GM12878 (cell line): ENCODE results near the gene GJC1. TPM values are rescaled to one million over a fixed set of nuclear protein-coding genes. Genes with fewer than 3 reads are reported as not detected.

Source experiments
- ATAC-seq: fragments of 200-7000 bp; cut with Tn5 transposase; 3 replicates; pipeline ENCODE4 v1.9.1; 2020; ENCODE audit warnings: mild to moderate bottlenecking, moderate library complexity
- BruUV-seq: library from RNA; stranded (reverse); fragments of 400-500 nt; replicated peaks from 2 replicates; lab custom pipeline; 2021; lab: Mats Ljungman, UMichigan
- CTCF ChIA-PET: fragments of 300-600 bp; sonication (Branson Sonifier 250); formaldehyde crosslinking; extraction: SDS; loops from one replicate; lab custom pipeline; 2021; ENCODE audit warnings: inconsistent platforms; lab: Yijun Ruan, JAX
- POLR2A ChIA-PET: fragments of 350-600 bp; formaldehyde crosslinking; extraction: SDS; loops from one replicate; lab custom pipeline; 2021; ENCODE audit warnings: inconsistent platforms; lab: Charles Lee
- RAD21 ChIA-PET: fragments of 300-600 bp; sonication (Branson Sonifier 250); formaldehyde crosslinking; loops from one replicate; lab custom pipeline; 2023; ENCODE audit warnings: antibody characterized with exemption; ENCODE audit not compliant: unreplicated experiment; lab: Charles Lee
- SMC1A ChIA-PET: fragments of 300-600 bp; sonication (Branson Sonifier 250); formaldehyde crosslinking; loops from one replicate; lab custom pipeline; 2023; ENCODE audit not compliant: unreplicated experiment, uncharacterized antibody; lab: Charles Lee
- DNase-seq: peaks from one replicate; pipeline ENCODE4 v3.0.0-alpha.2; 2011; ENCODE audit warnings: low read depth, low spot score
- FAIRE-seq: peaks from 3 replicates; lab custom pipeline; 2011; peaks lifted over from hg19 to GRCh38; lab: Jason Lieb, UNC
- H2AFZ ChIP-seq: 2 replicates; pipeline ENCODE4 v1.6.0; 2011; ENCODE audit warnings: low read depth, low read length, control low read depth; ENCODE audit not compliant: control insufficient read depth
- H3K27ac ChIP-seq: 2 replicates; pipeline ENCODE4 v1.5.1; 2011; ENCODE audit warnings: control low read depth; ENCODE audit not compliant: control insufficient read depth, insufficient read depth
- H3K27me3 ChIP-seq, 2 experiments: replicated peaks in 1 of 2; 2 replicates each; pipeline versions ENCODE4 v1.6.0 to v1.6.1; 2011; ENCODE audit warnings: low read length in 1 of 2; ENCODE audit not compliant: control insufficient read depth in 2 of 2, insufficient read depth in 2 of 2
- H3K36me3 ChIP-seq, 2 experiments: 2 replicates each; pipeline ENCODE4 v1.5.1; 2011; ENCODE audit warnings: low read length in 1 of 2; ENCODE audit not compliant: control insufficient read depth in 2 of 2, insufficient read depth in 2 of 2
- H3K4me1 ChIP-seq: 2 replicates; pipeline ENCODE4 v1.6.1; 2011; ENCODE audit warnings: mild to moderate bottlenecking, low read length, moderate library complexity, mixed read lengths; ENCODE audit not compliant: control insufficient read depth, insufficient read depth
- H3K4me2 ChIP-seq: 2 replicates; pipeline ENCODE4 v1.6.0; 2011; ENCODE audit warnings: control low read depth; ENCODE audit not compliant: control insufficient read depth, insufficient read depth
- H3K4me3 ChIP-seq: fragments of 200-600 bp; sonication (generic); 2 replicates; pipeline ENCODE4 v1.5.1; 2016
- H3K79me2 ChIP-seq: 2 replicates; pipeline ENCODE4 v1.6.0; 2011; ENCODE audit warnings: low read length; ENCODE audit not compliant: control insufficient read depth, insufficient read depth
- H3K9ac ChIP-seq: 2 replicates; pipeline ENCODE4 v1.8.0; 2011; ENCODE audit warnings: low read length, control low read depth, mixed read lengths; ENCODE audit not compliant: control insufficient read depth, insufficient read depth
- H3K9me3 ChIP-seq: replicated peaks from 3 replicates; pipeline ENCODE4 v1.5.1; 2011; ENCODE audit warnings: mild to moderate bottlenecking, low read length; ENCODE audit not compliant: control insufficient read depth, insufficient read depth
- H4K20me1 ChIP-seq: 2 replicates; pipeline ENCODE4 v1.6.0; 2011; ENCODE audit not compliant: control insufficient read depth, insufficient read depth
- SPI1 ChIP-seq: IDR thresholded peaks from 2 replicates; pipeline ENCODE4 v1.6.1; 2011; ENCODE audit warnings: low read depth, mild to moderate bottlenecking, low read length, moderate library complexity, borderline replicate concordance; ENCODE audit not compliant: insufficient read depth
- WGBS: methylation state at CpG from one replicate; pipeline ENCODE4 v1.1.6; 2016; ENCODE audit warnings: low lambda C conversion rate; ENCODE audit not compliant: insufficient replicate concordance, insufficient coverage; ENCODE audit errors: missing lambda C conversion rate; 5-methylcytosine and 5-hydroxymethylcytosine counted together
- in situ Hi-C: fragments of 300-500 bp; cut with MboI; formaldehyde crosslinking; loops from 9 replicates; pipeline ENCODE4 v1.14.3; 2018; ENCODE audit warnings: mixed read lengths
- intact Hi-C: fragments of 100-400 bp; cut with micrococcal nuclease; formaldehyde crosslinking; loops from one replicate; pipeline ENCODE4 v1.14.2; 2022; ENCODE audit not compliant: unreplicated experiment
- polyA plus RNA-seq, 11 experiments: library from polyadenylated mRNA; depleted of rRNA in 4 of 11; unstranded in 6 of 11; stranded (reverse) in 5 of 11; fragments of >200 nt; fragmentation: Nextera tagmentation in 4 of 11; fragmentation: Illumina TruSeq in 1 of 11; extraction: Ambion mirVana in 4 of 11; extraction: Trizol in 1 of 11; gene quantifications; 1 replicate in 1 of 11; 2 replicates in 10 of 11; pipeline versions ENCODE4 v1.2.1 to v1.2.3, GENCODE V29; 2011 to 2016; ENCODE audit warnings: inconsistent platforms in 2 of 11, missing spikeins in 2 of 11, low read depth in 1 of 11
- total RNA-seq, 4 experiments: library from RNA; depleted of rRNA in 3 of 4; stranded (reverse); fragments of >200 nt in 3 of 4; fragmentation: Illumina TruSeq in 1 of 4; extraction: Trizol in 1 of 4; gene quantifications; 2 replicates each; pipeline versions ENCODE4 v1.2.1 to v1.2.3, GENCODE V29; 2013 to 2021
- TF ChIP-seq, protein P1 (sequence below): IDR thresholded peaks from 2 replicates; pipeline ENCODE4 v1.6.1; 2011; ENCODE audit warnings: borderline replicate concordance, low read depth, mild to moderate bottlenecking, moderate library complexity, mixed read lengths, low read length; ENCODE audit not compliant: insufficient read depth; ENCODE audit errors: extremely low read length

The GJC1 gene
- total and polyA plus RNA-seq, 10 of the 15 experiments (the other 5 are each of a cell fraction or from before 2014, with no cell fraction given), result 0.37 to 3.4 (median 0.90) TPM

DNA sequence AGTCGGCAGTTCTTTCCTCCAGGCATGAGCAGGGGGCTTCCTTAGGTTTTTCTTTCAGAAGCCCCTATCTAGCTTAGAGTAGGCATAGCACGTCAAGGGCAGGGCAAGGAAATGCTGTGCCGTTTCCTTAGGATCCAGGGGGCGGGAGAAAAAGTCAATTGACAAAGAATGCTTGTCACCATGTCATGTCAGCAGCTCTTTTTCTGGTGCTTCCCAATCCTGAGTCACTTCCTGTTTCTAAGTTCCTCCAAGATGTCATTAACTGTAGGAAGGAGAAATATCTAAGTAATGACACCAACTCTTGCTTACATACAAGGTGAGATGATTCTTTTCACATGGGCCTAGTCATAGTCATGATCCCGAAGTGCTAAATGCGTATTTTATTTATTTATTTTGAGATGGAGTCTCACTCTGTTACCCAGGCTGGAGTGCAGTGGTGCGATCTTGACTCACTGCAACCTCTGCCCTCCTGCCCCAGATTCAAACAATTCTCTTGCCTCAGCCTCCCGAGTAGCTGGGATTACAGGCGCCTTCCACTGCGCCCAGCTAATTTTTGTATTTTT, 35.2 kb downstream of the GJC1 start:
- 54% methylated on average over 10 of the region's 10 CpGs for WGBS
- Histone ChIP-seq H3K36me3 (no peaks in the 10 kb centered on the region; a peak in 1 of 4 replicates), H3K27ac (no peak overlapping the region), H2AFZ (no peak overlapping the region), H3K9me3 (no peaks in the 10 kb centered on the region), H3K4me3 (no peak overlapping the region), H3K27me3 (no peaks in the 10 kb centered on the region), H3K4me2 (no peak overlapping the region), H3K79me2 (no peaks in the 10 kb centered on the region), H3K9ac (no peak overlapping the region), H3K4me1 (no peaks in the 10 kb centered on the region), H4K20me1 (no peaks in the 10 kb centered on the region)
- SMC1A ChIA-PET, result no interaction called here
- DNase-seq, result no peak
- in situ Hi-C loops, result no loop called here
- RAD21 ChIA-PET, result no interaction called here
- ATAC-seq, result no peak
- no TSS peak for BruUV-seq
- no peak for FAIRE-seq
- TF ChIP-seq, protein P1, sequence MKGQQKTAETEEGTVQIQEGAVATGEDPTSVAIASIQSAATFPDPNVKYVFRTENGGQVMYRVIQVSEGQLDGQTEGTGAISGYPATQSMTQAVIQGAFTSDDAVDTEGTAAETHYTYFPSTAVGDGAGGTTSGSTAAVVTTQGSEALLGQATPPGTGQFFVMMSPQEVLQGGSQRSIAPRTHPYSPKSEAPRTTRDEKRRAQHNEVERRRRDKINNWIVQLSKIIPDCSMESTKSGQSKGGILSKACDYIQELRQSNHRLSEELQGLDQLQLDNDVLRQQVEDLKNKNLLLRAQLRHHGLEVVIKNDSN, result no peak
- peak; percentile 46; the same call in 1 of the 2 replicates for TF ChIP-seq SPI1
- CTCF ChIA-PET, result interaction anchor here (1.0 to 1.2 kb wide), 5 partner anchors 8 to 341 kb away, joined by 3 to 4 read pairs (median 3); partner anchors contain the start of gene ACBD4
- intact Hi-C loops, result no loop called here
- POLR2A ChIA-PET, result no interaction called here
